ENCODE results near the gene GAP43. TPM values are rescaled to one million over a fixed set of nuclear protein-coding genes. Genes with fewer than 3 reads are reported as not detected.

The GAP43 gene
- total RNA-seq, 1 donor from 2014 or later: 16.1 TPM

DNA sequence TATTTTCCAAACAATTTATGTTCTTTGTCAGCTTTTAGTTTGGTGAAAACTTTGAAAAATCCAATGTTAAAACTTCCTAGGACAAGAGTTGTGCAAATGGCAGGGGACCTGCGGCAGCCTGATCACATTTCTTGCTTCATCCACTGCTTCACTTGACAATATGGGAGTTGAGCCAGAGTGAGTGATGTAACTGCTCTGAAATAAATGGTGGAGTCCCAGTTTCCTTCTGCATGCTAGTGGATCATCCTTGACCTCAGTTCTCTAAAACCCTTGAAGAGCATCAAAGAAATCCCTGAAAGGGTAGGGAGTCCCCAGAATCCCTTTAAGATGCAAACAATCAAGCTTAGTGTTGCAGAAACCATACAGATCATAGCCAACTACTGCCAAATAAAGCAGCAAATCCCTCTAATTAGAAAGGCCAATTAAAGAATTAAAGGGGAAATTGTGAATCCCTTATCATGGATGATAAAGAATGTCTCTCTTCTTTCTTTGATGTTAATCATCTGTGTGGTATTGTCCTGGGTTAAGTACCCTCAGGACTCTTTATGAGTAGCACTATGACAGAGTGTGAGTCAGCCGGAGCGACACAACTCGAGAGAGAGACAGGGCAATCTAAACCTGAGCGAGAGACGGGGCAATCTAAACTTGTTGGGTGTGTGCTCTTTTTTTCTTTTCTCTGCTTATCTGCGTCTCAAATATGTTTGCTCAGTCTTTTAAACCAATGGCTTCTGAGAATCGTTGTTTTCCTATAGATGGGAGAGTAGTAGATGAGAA, 41.8 kb upstream of the GAP43 start:
- Mint-ChIP-seq H3K27ac (ENCODE audit: unreplicated experiment) (no peak overlapping the region), H3K4me1 (ENCODE audit: unreplicated experiment) (no peaks in the 10 kb centered on the region), H3K9me3 (ENCODE audit: unreplicated experiment) (no peaks in the 10 kb centered on the region), H3K27me3 (ENCODE audit: unreplicated experiment) (no peaks in the 10 kb centered on the region), H3K36me3 (ENCODE audit: low read depth, unreplicated experiment) (no peaks in the 10 kb centered on the region), H3K4me3 (ENCODE audit: unreplicated experiment) (no peak overlapping the region)
- DNase-seq (ENCODE audit: low spot score): no peak
- TF ChIP-seq, protein P1, sequence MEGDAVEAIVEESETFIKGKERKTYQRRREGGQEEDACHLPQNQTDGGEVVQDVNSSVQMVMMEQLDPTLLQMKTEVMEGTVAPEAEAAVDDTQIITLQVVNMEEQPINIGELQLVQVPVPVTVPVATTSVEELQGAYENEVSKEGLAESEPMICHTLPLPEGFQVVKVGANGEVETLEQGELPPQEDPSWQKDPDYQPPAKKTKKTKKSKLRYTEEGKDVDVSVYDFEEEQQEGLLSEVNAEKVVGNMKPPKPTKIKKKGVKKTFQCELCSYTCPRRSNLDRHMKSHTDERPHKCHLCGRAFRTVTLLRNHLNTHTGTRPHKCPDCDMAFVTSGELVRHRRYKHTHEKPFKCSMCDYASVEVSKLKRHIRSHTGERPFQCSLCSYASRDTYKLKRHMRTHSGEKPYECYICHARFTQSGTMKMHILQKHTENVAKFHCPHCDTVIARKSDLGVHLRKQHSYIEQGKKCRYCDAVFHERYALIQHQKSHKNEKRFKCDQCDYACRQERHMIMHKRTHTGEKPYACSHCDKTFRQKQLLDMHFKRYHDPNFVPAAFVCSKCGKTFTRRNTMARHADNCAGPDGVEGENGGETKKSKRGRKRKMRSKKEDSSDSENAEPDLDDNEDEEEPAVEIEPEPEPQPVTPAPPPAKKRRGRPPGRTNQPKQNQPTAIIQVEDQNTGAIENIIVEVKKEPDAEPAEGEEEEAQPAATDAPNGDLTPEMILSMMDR (IDR thresholded peaks at IDR 0.05; ENCODE audit: unreplicated experiment): no peak

DNA sequence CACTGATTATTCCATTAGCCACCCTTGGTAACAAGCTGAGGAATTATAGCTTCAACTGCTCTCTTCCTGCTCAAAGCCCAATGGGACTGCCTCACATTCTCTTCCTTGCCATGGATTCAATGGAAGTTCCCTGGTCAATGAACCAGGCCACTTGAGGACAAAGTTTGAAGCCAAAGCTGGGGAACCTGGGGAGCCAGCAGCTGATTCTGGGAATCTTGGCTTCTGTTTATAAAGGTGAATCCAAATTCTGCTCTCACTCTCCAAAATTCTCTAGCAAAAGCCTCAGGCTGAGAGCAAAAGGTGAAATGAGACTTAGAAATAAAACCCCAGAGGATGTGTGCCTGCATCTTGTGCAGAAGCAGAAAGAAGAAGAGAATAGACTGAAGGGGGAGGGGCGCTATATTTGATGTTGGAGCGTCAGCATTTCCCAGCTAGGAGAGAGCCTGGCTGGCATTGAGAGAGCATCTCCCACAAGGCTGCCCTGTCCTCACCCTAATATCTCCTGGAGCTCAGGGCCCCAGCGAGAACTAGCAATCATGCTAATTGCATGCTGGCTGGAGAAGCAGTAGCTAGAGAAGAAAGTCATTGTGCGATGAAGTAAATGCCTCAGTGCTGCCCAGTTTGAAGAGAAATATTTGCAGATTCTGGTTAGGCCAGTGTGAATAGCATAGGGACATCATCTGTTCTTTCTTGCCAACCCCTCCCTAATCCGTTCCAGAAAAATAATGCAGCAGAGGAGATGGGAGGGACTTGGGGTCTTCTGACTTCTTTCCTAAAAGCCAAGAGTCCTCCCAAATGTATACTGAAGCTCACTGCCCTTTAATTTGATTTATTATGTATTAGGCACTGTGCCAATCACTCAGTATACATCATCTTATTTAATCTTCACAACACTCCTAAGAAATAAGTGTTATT, 34.9 kb upstream of the GAP43 start:
- DNase-seq (ENCODE audit: low spot score): no peak
- Mint-ChIP-seq H3K9me3 (ENCODE audit: unreplicated experiment) (no peaks in the 10 kb centered on the region), H3K4me1 (ENCODE audit: unreplicated experiment) (no peaks in the 10 kb centered on the region), H3K4me3 (ENCODE audit: unreplicated experiment) (no peak overlapping the region), H3K36me3 (ENCODE audit: low read depth, unreplicated experiment) (no peaks in the 10 kb centered on the region), H3K27me3 (ENCODE audit: unreplicated experiment) (no peaks in the 10 kb centered on the region), H3K27ac (ENCODE audit: unreplicated experiment) (no peak overlapping the region)
- TF ChIP-seq, protein P1 (IDR thresholded peaks at IDR 0.05; ENCODE audit: unreplicated experiment): no peak

DNA sequence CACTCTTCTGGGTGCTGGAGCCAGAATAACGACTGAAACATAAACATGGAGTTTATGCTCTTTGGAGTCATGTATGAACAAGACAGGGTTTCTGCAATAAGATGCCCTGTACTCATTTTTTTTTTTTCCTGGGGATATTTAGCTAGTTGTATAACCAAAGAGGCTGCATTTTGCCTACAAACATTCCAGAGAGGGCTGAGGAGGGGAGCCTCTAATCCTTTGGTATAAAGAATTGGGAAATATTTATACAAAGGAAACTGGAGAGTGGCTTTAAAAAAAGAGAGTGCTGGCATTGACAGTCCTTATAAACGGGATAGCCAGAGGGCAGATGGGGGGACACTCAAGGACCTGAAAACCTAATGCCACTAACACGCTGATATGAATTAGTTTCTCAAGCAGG, 32.4 kb upstream of the GAP43 start:
- Mint-ChIP-seq H3K4me1 (ENCODE audit: unreplicated experiment) (no peaks in the 10 kb centered on the region), H3K27ac (ENCODE audit: unreplicated experiment) (no peak overlapping the region), H3K4me3 (ENCODE audit: unreplicated experiment) (no peak overlapping the region), H3K27me3 (ENCODE audit: unreplicated experiment) (peaks cover 2% of the 10 kb centered on the region), H3K9me3 (ENCODE audit: unreplicated experiment) (no peaks in the 10 kb centered on the region), H3K36me3 (ENCODE audit: low read depth, unreplicated experiment) (peaks cover 4% of the 10 kb centered on the region)
- DNase-seq (ENCODE audit: low spot score): no peak
- TF ChIP-seq, protein P1 (IDR thresholded peaks at IDR 0.05; ENCODE audit: unreplicated experiment): no peak

DNA sequence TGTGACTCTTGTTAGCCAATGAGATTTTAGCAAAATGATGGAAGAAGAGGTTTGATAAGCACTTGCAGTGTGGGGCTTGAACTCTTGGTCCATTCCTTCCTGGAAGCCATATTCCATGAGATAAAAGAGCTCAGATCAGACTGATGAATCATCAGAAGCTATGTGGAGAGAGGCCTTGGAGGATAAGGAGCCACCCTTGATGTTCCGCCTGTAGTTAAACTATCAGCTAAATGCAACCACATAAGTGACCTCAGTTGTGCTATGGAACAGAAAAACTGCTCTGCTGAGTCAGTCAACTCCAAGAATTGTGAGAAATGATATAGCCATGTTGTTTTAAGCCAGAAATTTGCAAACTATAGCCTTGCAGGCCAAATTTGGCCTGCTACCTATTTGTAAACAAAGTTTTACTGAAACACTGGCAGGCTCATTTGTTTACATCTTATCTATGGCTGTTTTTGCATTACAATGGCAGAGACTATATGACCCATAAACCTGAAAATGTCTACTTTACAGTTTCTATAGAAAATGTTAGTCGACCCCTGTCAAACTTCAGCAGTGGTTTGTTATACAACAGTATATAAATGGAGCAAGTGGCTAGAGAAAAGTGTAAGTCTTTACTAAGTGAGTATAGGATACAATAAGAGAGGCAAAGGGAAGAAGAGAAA, 27.6 kb upstream of the GAP43 start:
- Mint-ChIP-seq H3K9me3 (ENCODE audit: unreplicated experiment) (no peaks in the 10 kb centered on the region), H3K36me3 (ENCODE audit: low read depth, unreplicated experiment) (peaks cover 4% of the 10 kb centered on the region)

More for the DNA sequence above, 27.6 kb upstream of the GAP43 start:
- no peaks in the 10 kb centered on the region for H3K4me1 Mint-ChIP-seq (ENCODE audit: unreplicated experiment)
- H3K27me3 Mint-ChIP-seq (ENCODE audit: unreplicated experiment): peaks cover 2% of the 10 kb centered on the region
- no peak overlapping the region for H3K4me3 Mint-ChIP-seq (ENCODE audit: unreplicated experiment)
- no peak for DNase-seq (ENCODE audit: low spot score)
- no peak overlapping the region for H3K27ac Mint-ChIP-seq (ENCODE audit: unreplicated experiment)
- TF ChIP-seq, protein P1 (IDR thresholded peaks at IDR 0.05; ENCODE audit: unreplicated experiment): no peak

All from endothelial cell (in vitro differentiated cells).